GM10248 (cell line): Measurements from ENCODE around the gene NUP42.

Source experiments
- CTCF ChIA-PET: fragments of 300-600 bp; sonication (Branson Sonifier 250); formaldehyde crosslinking; extraction: SDS; loops from one replicate; lab custom pipeline; 2021; ENCODE audit warnings: antibody characterized with exemption; lab: Yijun Ruan, JAX
- POLR2A ChIA-PET: fragments of 350-650 bp; sonication (Branson Sonifier 250); formaldehyde crosslinking; extraction: SDS; loops from one replicate; lab custom pipeline; 2020; ENCODE audit warnings: antibody characterized with exemption; lab: Yijun Ruan, JAX
- DNase-seq: peaks from one replicate; pipeline ENCODE4 v3.0.0; 2012; ENCODE audit errors: extremely low spot score
- CTCF ChIP-seq: IDR thresholded peaks from 2 replicates; pipeline ENCODE4 v1.5.1; 2012; ENCODE audit warnings: mild to moderate bottlenecking, low read depth; ENCODE audit errors: extremely low read depth, missing control alignments, control extremely low read depth

NUP42 gene

GRCh38 chr7:23208316-23208715 is 26.5 kb downstream of the NUP42 start:
- DNase-seq, result no peak
- ChIA-PET CTCF (interaction anchor here (1.2 kb wide), 1 partner anchor 16 kb away, joined by 3 read pairs; no protein-coding TSS in a partner anchor), POLR2A (no interaction called here)
- no peak for TF ChIP-seq CTCF

- no peak for TF ChIP-seq CTCF
- CTCF ChIA-PET, result no interaction called here
- POLR2A ChIA-PET, result no interaction called here
- no peak for DNase-seq
Observed at GRCh38 chr7:23210506-23210905, 28.7 kb downstream of the NUP42 start.

- TF ChIP-seq CTCF, result no peak
- no peak for DNase-seq
- ChIA-PET POLR2A (no interaction called here), CTCF (no interaction called here)
Observed at GRCh38 chr7:23211589-23211988, 29.7 kb downstream of the NUP42 start.

- ChIA-PET POLR2A (no interaction called here), CTCF (no interaction called here)
- no peak for TF ChIP-seq CTCF
- DNase-seq, result no peak
Observed at GRCh38 chr7:23212395-23212794, 30.5 kb downstream of the NUP42 start.

- no peak for TF ChIP-seq CTCF
- ChIA-PET CTCF (no interaction called here), POLR2A (no interaction called here)
- no peak for DNase-seq
Observed at GRCh38 chr7:23212841-23213240, 31.0 kb downstream of the NUP42 start.

GRCh38 chr7:23213755-23214154 is 31.9 kb downstream of the NUP42 start:
- no peak for TF ChIP-seq CTCF
- no peak for DNase-seq
- POLR2A ChIA-PET, result no interaction called here
- CTCF ChIA-PET, result interaction anchor here (1.3 to 2.6 kb wide), 2 partner anchors 8 to 59 kb away, joined by 4 to 10 read pairs; no protein-coding TSS in a partner anchor
